K562 (cell line): ENCODE measurements around the gene SESN2. TPM values are rescaled to one million over a fixed set of nuclear protein-coding genes. Genes with fewer than 3 reads are reported as not detected.

Experiments
- ARID3A ChIP-seq: IDR thresholded peaks from 2 replicates; pipeline ENCODE4 v1.6.1; 2012; ENCODE audit warnings: low read depth, low read length, improper control_type of control experiment, borderline replicate concordance
- ARNT ChIP-seq, 2 experiments: fragments of 450-650 bp; IDR thresholded peaks; 2 replicates each; pipeline ENCODE4 v1.6.1; 2016; ENCODE audit warnings: mild to moderate bottlenecking in 1 of 2
- CAMTA2 ChIP-seq: fragments of 250-450 bp; sonication (Bioruptor Pico); conservative IDR thresholded peaks from 2 replicates; pipeline ENCODE4 v1.5.1; 2022
- CSDE1 ChIP-seq, 2 experiments: fragments of 450-650 bp; IDR thresholded peaks; 2 replicates each; pipeline ENCODE4 v1.6.1; 2016; ENCODE audit warnings: mild to moderate bottlenecking in 1 of 2
- CTBP1 ChIP-seq: fragments of 450-650 bp; IDR thresholded peaks from 2 replicates; pipeline ENCODE4 v1.6.1; 2016; ENCODE audit warnings: borderline replicate concordance
- EWSR1 ChIP-seq: fragments of 450-650 bp; IDR thresholded peaks from 2 replicates; pipeline ENCODE4 v1.6.1; 2018; ENCODE audit warnings: borderline replicate concordance, mild to moderate bottlenecking, low read depth, moderate library complexity; ENCODE audit not compliant: partially characterized antibody
- HDAC1 ChIP-seq, 2 experiments: fragments of 450-650 bp; IDR thresholded peaks; 2 replicates each; pipeline ENCODE4 v1.6.1; 2016 to 2017; ENCODE audit warnings: inconsistent platforms in 1 of 2, mild to moderate bottlenecking in 1 of 2, moderate library complexity in 1 of 2
- ILK ChIP-seq: fragments of 450-650 bp; IDR thresholded peaks from 2 replicates; pipeline ENCODE4 v1.6.1; 2016; ENCODE audit warnings: missing genetic modification characterization, low read depth, mild to moderate bottlenecking, missing compliant biosample characterization, moderate library complexity, borderline replicate concordance
- KLF1 ChIP-seq: fragments of 450-650 bp; IDR thresholded peaks from 2 replicates; pipeline ENCODE4 v1.6.1; 2016; ENCODE audit warnings: missing genetic modification characterization, missing compliant biosample characterization
- KLF10 ChIP-seq: fragments of 250-450 bp; sonication (Bioruptor Pico); IDR thresholded peaks from 2 replicates; pipeline ENCODE4 v1.6.1; 2021; ENCODE audit warnings: matching md5 sums
- MECOM ChIP-seq: fragments of 250-450 bp; sonication (Bioruptor Pico); IDR thresholded peaks from 2 replicates; pipeline ENCODE4 v1.8.0; 2022; ENCODE audit warnings: inconsistent platforms
- MITF ChIP-seq: IDR thresholded peaks from 2 replicates; pipeline ENCODE4 v1.6.1; 2014; ENCODE audit warnings: antibody characterized with exemption
- POLR3A ChIP-seq: IDR thresholded peaks from 2 replicates; pipeline ENCODE4 v1.6.1; 2011; ENCODE audit warnings: borderline replicate concordance, mild to moderate bottlenecking, moderate library complexity; ENCODE audit not compliant: insufficient read length, insufficient read depth; ENCODE audit errors: extremely low read depth
- SMAD1 ChIP-seq: fragments of 150-350 bp; IDR thresholded peaks from 2 replicates; pipeline ENCODE4 v1.6.1; 2014; ENCODE audit warnings: low read length, low read depth; ENCODE audit not compliant: partially characterized antibody
- TCF7 ChIP-seq: sonication (generic); IDR thresholded peaks from 2 replicates; pipeline ENCODE4 v1.6.1; 2016; ENCODE audit warnings: antibody characterized with exemption, borderline replicate concordance
- TEAD1 ChIP-seq, 2 experiments: fragments of 450-650 bp in 1 of 2; sonication (generic) in 1 of 2; formaldehyde crosslinking; IDR thresholded peaks; 2 replicates each; pipeline versions ENCODE4 v1.4.0 to v1.8.0; 2020 to 2022; ENCODE audit warnings: mild to moderate bottlenecking in 2 of 2, missing genetic modification reagents in 1 of 2
- TFAM ChIP-seq: fragments of 250-450 bp; sonication (Bioruptor Pico); conservative IDR thresholded peaks from 2 replicates; pipeline ENCODE4 v1.5.0; 2021; ENCODE audit warnings: mild to moderate bottlenecking, moderate library complexity
- ZNF217 ChIP-seq: sonication (generic); formaldehyde crosslinking; IDR thresholded peaks from 2 replicates; pipeline ENCODE4 v1.8.0; 2022; ENCODE audit warnings: mild to moderate bottlenecking, missing genetic modification reagents
- ZNF274 ChIP-seq: IDR thresholded peaks from 2 replicates; pipeline ENCODE4 v1.6.1; 2011; ENCODE audit warnings: low read depth, mild to moderate bottlenecking, low read length, moderate library complexity, borderline replicate concordance
- ZNF347 ChIP-seq: fragments of 450-650 bp; formaldehyde crosslinking; IDR thresholded peaks from 2 replicates; pipeline ENCODE4 v1.4.0; 2020; ENCODE audit warnings: low read depth, mild to moderate bottlenecking, moderate library complexity
- ZNF717 ChIP-seq: fragments of 250-450 bp; sonication (Bioruptor Pico); IDR thresholded peaks from 2 replicates; pipeline ENCODE4 v1.5.0; 2021
- polyA plus RNA-seq, 8 experiments: library from polyadenylated mRNA; depleted of rRNA in 4 of 8; stranded (reverse) in 5 of 8; unstranded in 3 of 8; fragments of >200 nt; fragmentation: Nextera tagmentation in 2 of 8; fragmentation: Illumina TruSeq in 1 of 8; extraction: Ambion mirVana in 2 of 8; extraction: Trizol in 1 of 8; gene quantifications; 2 replicates each; pipeline versions ENCODE4 v1.2.1 to v1.2.3, GENCODE V29; 2011 to 2014; ENCODE audit warnings: inconsistent platforms in 1 of 8, missing spikeins in 1 of 8
- total RNA-seq, 7 experiments: library from RNA; depleted of rRNA in 6 of 7; stranded (reverse); fragments of >200 nt in 6 of 7; fragmentation: Illumina TruSeq in 2 of 7; extraction: Trizol in 2 of 7; gene quantifications; 2 replicates each; pipeline versions ENCODE4 v1.2.1 to v1.2.3, GENCODE V29; 2011 to 2021; ENCODE audit warnings: low replicate concordance in 1 of 7
- TF ChIP-seq, protein P1 (sequence below): sonication (generic); formaldehyde crosslinking; IDR thresholded peaks from 2 replicates; pipeline ENCODE4 v1.8.1; 2023; ENCODE audit warnings: mild to moderate bottlenecking, missing genetic modification reagents
- TF ChIP-seq, protein P2 (sequence below): sonication (generic); formaldehyde crosslinking; IDR thresholded peaks from 2 replicates; pipeline ENCODE4 v1.8.0; 2022; ENCODE audit warnings: mild to moderate bottlenecking, missing genetic modification reagents

The SESN2 gene
- total and polyA plus RNA-seq, 9 of the 15 experiments (the other 6 are each of a cell fraction or from before 2014, with no cell fraction given), result 3.7 to 71.3 (median 16.8) TPM

GRCh38 chr1:28249013-28249865 is 10.1 kb upstream of the SESN2 start (continued):
- TF ChIP-seq ZNF217 (CRISPR knock-in tag) (no peak), KLF10 (CRISPR knock-in tag) (no peak), ARNT (IDR thresholded peaks at IDR 0.05) (0 out of 4 replicates have a peak, but pooled peaks of 1 of the 2 experiments have one; percentile 19), POLR3A (no peak), CSDE1 (IDR thresholded peaks at IDR 0.05) (no peak), ILK (no peak), ZNF347 (CRISPR knock-in tag) (no peak), MECOM (CRISPR knock-in tag) (no peak; the same call in 1 of the 2 replicates), ZNF274 (no peak), TCF7 (no peak), TFAM (CRISPR knock-in tag) (no peak), TEAD1 (CRISPR knock-in tag; IDR thresholded peaks at IDR 0.05) (0 out of 4 replicates have a peak, but pooled peaks of 1 of the 2 experiments have one; percentile 25), MITF (no peak), SMAD1 (no peak), ARID3A (0 out of 2 replicates have a peak, but pooled peaks have one; percentile 61), CTBP1 (no peak; the same call in 1 of the 2 replicates), HDAC1 (IDR thresholded peaks at IDR 0.05) (0 out of 4 replicates have a peak, but pooled peaks of 1 of the 2 experiments have one; percentile 11), CAMTA2 (CRISPR knock-in tag) (no peak), EWSR1 (no peak), KLF1 (tag) (no peak), ZNF717 (no peak)
- TF ChIP-seq, protein P1, sequence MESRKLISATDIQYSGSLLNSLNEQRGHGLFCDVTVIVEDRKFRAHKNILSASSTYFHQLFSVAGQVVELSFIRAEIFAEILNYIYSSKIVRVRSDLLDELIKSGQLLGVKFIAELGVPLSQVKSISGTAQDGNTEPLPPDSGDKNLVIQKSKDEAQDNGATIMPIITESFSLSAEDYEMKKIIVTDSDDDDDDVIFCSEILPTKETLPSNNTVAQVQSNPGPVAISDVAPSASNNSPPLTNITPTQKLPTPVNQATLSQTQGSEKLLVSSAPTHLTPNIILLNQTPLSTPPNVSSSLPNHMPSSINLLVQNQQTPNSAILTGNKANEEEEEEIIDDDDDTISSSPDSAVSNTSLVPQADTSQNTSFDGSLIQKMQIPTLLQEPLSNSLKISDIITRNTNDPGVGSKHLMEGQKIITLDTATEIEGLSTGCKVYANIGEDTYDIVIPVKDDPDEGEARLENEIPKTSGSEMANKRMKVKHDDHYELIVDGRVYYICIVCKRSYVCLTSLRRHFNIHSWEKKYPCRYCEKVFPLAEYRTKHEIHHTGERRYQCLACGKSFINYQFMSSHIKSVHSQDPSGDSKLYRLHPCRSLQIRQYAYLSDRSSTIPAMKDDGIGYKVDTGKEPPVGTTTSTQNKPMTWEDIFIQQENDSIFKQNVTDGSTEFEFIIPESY, result no peak
- TF ChIP-seq, protein P2, sequence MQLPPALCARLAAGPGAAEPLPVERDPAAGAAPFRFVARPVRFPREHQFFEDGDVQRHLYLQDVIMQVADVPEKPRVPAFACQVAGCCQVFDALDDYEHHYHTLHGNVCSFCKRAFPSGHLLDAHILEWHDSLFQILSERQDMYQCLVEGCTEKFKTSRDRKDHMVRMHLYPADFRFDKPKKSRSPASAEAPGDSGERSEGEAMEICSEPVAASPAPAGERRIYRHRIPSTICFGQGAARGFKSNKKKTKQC (CRISPR knock-in tag), result no peak
